GM19238 (cell line): ENCODE results near the gene HOXB1.

Experiments used
- DNase-seq: peaks from one replicate; pipeline ENCODE4 v3.0.0; 2011; ENCODE audit warnings: low spot score; ENCODE audit not compliant: insufficient read length

Gene HOXB1

GRCh38 chr17:48555258-48556228, 24.7 kb upstream of the HOXB1 start:
- DNase-seq = no peak

- no peak for DNase-seq
Observed at GRCh38 chr17:48554412-48555257, 23.8 kb upstream of the HOXB1 start.

GRCh38 chr17:48553826-48554225, 23.0 kb upstream of the HOXB1 start:
- DNase-seq = no peak

- DNase-seq = no peak
Observed at GRCh38 chr17:48553190-48553547, 22.4 kb upstream of the HOXB1 start.

GRCh38 chr17:48552466-48553189, 21.8 kb upstream of the HOXB1 start:
- no peak for DNase-seq

- no peak for DNase-seq
Observed at GRCh38 chr17:48551596-48552465, 21.0 kb upstream of the HOXB1 start.

- no peak for DNase-seq
Observed at GRCh38 chr17:48551214-48551555, 20.4 kb upstream of the HOXB1 start.

- no peak for DNase-seq
Observed at GRCh38 chr17:48550502-48551213, 19.8 kb upstream of the HOXB1 start.

GRCh38 chr17:48549914-48550501, 19.2 kb upstream of the HOXB1 start:
- no peak for DNase-seq

- DNase-seq = no peak
Observed at GRCh38 chr17:48549281-48549630, 18.4 kb upstream of the HOXB1 start.

GRCh38 chr17:48548523-48549280, 17.9 kb upstream of the HOXB1 start:
- no peak for DNase-seq

GRCh38 chr17:48547808-48548522, 17.2 kb upstream of the HOXB1 start:
- DNase-seq = no peak

GRCh38 chr17:48546924-48547807, 16.4 kb upstream of the HOXB1 start:
- DNase-seq = no peak

GRCh38 chr17:48546137-48546923, 15.5 kb upstream of the HOXB1 start:
- DNase-seq = no peak

- DNase-seq = no peak
Observed at GRCh38 chr17:48545539-48545938, 14.7 kb upstream of the HOXB1 start.

- no peak for DNase-seq
Observed at GRCh38 chr17:48545022-48545375, 14.2 kb upstream of the HOXB1 start, which contains the start of gene HOXB2. HOXB2 (minus strand) TSS chr17:48545109; CDS start chr17:48544911, 198 bp downstream.
